HuH-7.5 (cell line): ENCODE measurements around the gene EML1.
"Not testable (repeated sequence)": the region's sequence is repeated elsewhere in the genome, so short reads cannot be mapped to it uniquely, and the experiment has no call there.

Experiments
- DNase-seq: peaks from one replicate; pipeline ENCODE4 v3.0.0; 2011; ENCODE audit warnings: low spot score

The EML1 gene

GRCh38 chr14:99755629-99756603 is 37.3 kb upstream of the EML1 start:
- no peak for DNase-seq

GRCh38 chr14:99756796-99757195 is 36.4 kb upstream of the EML1 start:
- DNase-seq, result no peak

- no peak for DNase-seq
Measured at GRCh38 chr14:99757331-99758070, 35.7 kb upstream of the EML1 start.

- no peak for DNase-seq
Measured at GRCh38 chr14:99758121-99758821, 34.9 kb upstream of the EML1 start.

GRCh38 chr14:99758872-99759545 is 34.2 kb upstream of the EML1 start:
- no peak for DNase-seq

DNA sequence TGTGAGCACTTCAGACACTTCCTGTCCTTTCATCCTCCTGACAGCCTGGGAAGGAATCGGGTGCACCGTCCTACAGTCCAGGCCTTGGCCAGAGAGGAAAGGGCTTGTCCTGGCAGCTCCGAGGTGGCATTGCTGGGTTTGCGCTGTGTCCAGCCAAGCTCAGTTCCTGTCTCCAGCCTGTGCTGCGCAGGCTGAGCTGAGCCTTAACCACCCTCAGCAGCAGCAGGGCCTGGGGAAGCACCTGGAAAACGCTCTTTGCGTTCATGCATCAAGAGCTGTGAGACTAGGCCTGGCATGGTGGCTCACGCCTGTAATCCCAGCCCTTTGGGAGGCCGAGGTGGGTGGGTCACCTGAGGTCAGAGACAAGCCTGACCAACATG is 33.7 kb upstream of the EML1 start:
- DNase-seq, result no peak

DNA sequence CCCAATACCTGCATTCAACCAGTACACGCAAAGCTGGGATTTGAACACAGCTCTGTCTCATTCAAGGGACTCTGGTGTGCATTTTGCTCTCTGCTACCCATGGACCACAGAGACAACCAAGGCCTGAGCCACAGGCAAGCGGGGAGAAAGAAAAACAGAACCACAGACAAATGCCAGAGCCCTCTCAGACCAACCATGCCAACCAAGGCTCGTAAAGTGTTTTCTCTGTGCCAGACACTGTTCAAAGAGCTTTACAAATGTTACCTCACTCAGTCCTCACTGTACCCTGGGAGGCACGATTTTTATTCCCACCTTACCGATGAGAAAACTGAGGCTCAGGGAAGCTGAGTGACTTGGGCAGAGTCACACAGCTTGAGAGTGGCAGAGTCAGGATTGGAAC is 32.4 kb upstream of the EML1 start:
- DNase-seq, result no peak

- not testable (repeated sequence) for DNase-seq
Measured at GRCh38 chr14:99762911-99763310, 30.3 kb upstream of the EML1 start.

DNA sequence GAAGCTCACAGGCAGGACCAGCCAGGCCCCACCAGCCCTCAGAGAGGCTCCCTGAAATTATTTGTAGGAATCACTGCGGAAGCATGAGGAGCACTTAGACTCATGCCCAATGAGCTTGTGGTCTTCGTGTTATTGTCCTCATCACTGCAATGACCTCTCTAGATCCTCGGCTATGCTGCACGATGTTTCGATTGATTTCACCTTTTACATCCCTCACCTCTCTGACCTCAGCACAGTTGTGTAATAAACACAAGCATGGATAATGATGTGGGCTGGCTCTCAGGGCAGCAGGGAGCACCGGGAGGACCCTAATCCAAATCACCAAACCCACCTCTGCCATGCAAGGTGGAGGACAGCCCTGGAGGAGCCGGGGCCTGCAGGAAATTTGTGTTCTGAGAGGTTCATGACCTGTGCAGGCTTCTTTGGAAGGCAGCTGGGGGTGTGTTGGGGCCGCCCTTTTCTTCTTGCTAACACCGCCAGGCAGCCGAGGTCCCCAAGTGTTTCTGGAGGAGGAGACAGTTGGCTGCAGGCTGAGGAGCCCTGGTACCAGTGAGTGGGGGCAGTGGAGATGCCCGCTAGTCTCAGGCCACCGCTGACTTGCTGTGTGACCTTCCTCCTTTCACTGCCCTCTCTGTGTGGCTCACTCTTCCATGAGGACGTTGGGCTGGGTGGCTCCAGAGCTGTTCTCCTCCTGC is 29.5 kb upstream of the EML1 start:
- no peak for DNase-seq

- DNase-seq, result no peak
Measured at GRCh38 chr14:99764222-99764706, 28.9 kb upstream of the EML1 start.

DNA sequence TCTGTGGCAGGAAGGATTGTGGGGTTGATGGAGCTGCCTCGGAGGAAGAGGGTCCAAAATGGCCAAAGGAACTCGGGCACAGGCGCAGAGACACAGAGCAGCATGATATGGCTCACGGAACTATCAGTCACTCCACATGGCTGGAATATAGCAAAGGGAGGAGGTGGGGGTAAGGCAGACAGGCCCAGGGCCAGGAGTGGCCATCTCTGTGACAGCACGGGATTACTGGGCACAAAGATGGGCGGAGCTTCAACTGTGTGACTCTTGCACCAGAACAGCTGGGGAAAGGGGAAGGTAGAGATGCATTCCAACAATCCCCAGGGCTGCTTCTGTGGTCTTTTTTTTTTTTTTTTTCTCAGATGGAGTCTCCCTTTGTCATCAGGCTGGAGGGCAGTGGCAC is 24.8 kb upstream of the EML1 start:
- DNase-seq, result no peak

- DNase-seq, result no peak
Measured at GRCh38 chr14:99769123-99769522, 24.1 kb upstream of the EML1 start.

GRCh38 chr14:99769799-99770198 is 23.4 kb upstream of the EML1 start:
- DNase-seq, result no peak

- DNase-seq, result no peak
Measured at GRCh38 chr14:99772371-99773283, 20.6 kb upstream of the EML1 start.

DNA sequence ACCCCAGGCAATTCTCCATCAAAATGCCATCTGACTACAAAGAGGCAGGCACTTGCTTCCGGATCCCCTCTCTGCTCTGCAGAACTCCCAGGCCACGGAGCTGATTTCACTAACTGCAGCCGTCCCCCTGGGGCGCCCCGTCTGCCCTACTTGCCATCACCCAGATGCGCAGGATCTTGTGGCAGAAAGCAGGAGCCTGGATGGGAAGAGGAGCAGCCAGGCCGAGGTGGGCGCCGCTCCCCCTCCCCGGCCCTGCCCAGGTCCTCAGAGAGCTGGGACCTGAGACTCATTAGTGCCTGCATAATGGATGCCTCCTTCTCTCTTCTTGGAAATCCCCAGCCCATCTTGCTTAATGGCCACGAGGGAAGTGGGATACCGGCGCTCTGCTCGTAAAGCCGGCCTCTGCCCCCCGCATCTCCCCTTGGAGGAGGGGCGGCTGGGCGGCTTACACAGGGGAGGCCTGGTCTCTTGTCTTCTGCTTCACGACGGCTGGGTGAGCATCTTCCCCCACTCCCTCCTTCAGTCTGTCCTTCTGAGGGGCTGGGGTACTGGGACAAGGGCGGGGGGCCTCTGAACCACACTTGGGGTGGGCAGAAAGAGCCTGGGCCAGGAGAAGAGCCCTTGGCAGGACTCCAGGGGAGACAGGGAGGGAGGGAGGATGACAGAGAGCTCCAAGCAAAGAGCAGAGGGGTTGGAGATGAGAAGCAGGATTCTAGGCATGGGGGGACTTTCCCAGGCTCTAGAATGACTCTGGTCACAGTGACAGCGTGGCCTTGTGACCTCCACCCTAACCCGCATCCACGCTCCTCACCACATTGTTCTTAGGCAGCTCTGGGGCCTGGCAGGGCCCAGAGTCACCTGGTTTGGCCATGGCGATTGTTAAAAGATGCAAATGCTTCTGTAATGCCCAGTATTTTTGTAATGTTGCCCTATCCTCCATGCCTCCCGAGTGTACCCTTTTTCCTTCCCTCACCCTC is 19.4 kb upstream of the EML1 start:
- DNase-seq, result no peak

DNA sequence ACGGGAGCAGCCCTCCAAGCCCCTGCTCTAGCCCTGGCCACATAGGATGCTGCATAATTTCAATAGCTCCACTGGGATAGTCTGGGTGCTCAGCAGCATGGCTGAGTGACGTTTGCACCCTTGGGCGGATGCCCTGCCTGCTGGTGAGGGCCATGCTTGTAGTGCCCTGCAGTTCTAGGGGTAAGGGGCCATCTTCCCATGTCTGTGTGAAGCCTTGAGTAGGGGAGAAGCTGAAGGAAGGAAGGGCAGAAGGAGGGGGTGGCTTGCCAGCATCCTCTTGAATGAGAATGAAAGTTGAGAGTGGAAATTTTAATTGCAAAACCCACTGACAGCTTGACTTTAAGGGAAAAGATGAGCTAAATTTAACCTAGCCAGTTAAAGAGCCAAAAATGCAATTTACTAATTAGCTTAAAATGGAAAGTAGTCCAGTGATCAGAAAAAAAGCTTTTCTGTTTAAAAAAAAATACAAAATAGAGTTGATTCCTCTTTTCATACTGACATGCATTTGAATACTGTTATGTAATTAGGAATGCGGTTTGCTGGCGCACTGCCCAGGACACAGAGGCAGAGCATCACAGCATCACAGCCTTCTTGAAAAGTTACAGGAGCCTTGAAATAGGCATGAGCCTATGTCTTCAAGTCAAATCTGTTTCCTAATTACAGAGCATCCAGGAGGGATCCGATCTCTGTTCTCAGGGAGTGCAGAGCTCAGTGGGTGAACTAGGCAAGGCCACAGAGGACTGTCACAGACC is 18.5 kb upstream of the EML1 start:
- DNase-seq, result no peak

GRCh38 chr14:99775351-99775750 is 17.9 kb upstream of the EML1 start:
- no peak for DNase-seq

DNA sequence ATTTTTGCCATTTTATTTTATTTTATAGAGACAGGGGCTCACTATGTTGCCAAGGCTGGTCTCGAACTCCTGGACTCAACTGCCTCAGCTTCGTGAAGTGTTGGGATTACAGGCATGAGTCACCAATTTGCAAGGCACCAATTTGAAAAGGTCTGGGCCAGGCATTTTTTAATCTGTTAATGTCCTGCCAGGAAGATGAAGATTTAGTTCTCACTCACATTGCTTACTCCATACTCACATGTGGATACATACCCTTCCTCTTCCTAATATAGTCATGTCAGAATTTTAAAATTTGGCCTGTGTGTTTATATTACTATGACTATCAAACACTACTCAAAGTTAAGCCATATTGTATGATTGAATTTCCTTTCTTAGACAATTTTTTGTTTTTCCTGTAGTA is 15.3 kb upstream of the EML1 start:
- DNase-seq, result no peak
